Psoas muscle (tissue), 8 donors: ENCODE data around the gene TMEM121B. TPM values are rescaled to one million over a fixed set of nuclear protein-coding genes. Genes with fewer than 3 reads are reported as not detected.

Experiments used
- ATAC-seq, 4 donors: fragments of 200-7000 bp; cut with Tn5 transposase; one replicate each; pipeline ENCODE4 v1.9.1; 2020; ENCODE audit warnings: moderate library complexity in 3 of 4, mild to moderate bottlenecking in 2 of 4
- DNase-seq, 2 donors: peaks; one replicate each; pipeline ENCODE4 v3.0.0-alpha.2; 2020
- H3K27ac ChIP-seq: fragments of 200-600 bp; one replicate; pipeline ENCODE4 v1.8.0; 2022
- H3K27me3 ChIP-seq, 3 donors: fragments of 200-600 bp in 1 of 3; one replicate each; pipeline versions ENCODE4 v1.6.1 to v1.8.0; 2013 to 2022; ENCODE audit warnings: low read length in 2 of 3, mild to moderate bottlenecking in 2 of 3, moderate library complexity in 1 of 3; ENCODE audit not compliant: insufficient read depth in 3 of 3
- H3K36me3 ChIP-seq, 2 donors: fragments of 200-600 bp in 1 of 2; one replicate each; pipeline versions ENCODE4 v1.6.1 to v1.8.0; 2013 to 2022; ENCODE audit warnings: low read depth in 1 of 2, mild to moderate bottlenecking in 1 of 2, moderate library complexity in 1 of 2; ENCODE audit not compliant: insufficient read depth in 1 of 2
- H3K4me1 ChIP-seq: fragments of 200-600 bp; one replicate; pipeline ENCODE4 v1.8.0; 2022
- H3K4me3 ChIP-seq: fragments of 200-600 bp; one replicate; pipeline ENCODE4 v1.8.0; 2022; ENCODE audit warnings: mild to moderate bottlenecking
- H3K9me3 ChIP-seq: fragments of 200-600 bp; one replicate; pipeline ENCODE4 v1.8.0; 2022
- CTCF ChIP-seq: fragments of 200-600 bp; IDR thresholded peaks from one replicate; pipeline ENCODE4 v1.8.0; 2022; ENCODE audit warnings: antibody characterized with exemption
- WGBS, 3 donors: extraction: QIAGEN DNeasy Blood & Tissue Kit; methylation state at CpG; one replicate each; pipeline versions ENCODE4 v1.1.6 to v1.1.7; 2013; 5-methylcytosine and 5-hydroxymethylcytosine counted together
- intact Hi-C, 2 donors: fragments of 100-400 bp; cut with DNase I; formaldehyde crosslinking; loops; one replicate each; pipeline versions ENCODE4 v1.11.0 to v1.14.2; 2022
- polyA plus RNA-seq, 3 donors: library from polyadenylated mRNA; stranded (reverse); fragments of 200-250 nt; gene quantifications; one replicate each; pipeline ENCODE4 v1.2.3, GENCODE V29; 2013
- total RNA-seq, 4 donors: library from RNA; stranded (reverse); fragmentation: NEBNext Ultra II Directional in 2 of 4; extraction: Animal tissue kit (Norgen Biotek cat#: 25700) in 2 of 4; gene quantifications; one replicate each; pipeline versions ENCODE4 v1.2.1 to v1.2.4, GENCODE V29; 2021 to 2023
- donor health status: healthy with polysubstance abuse.
- donor health status: DM: no; HTN: no; CAD: no; lungs with moderate emphysema.
- donor health status: Bipolar disorder and iron deficiency.
- donor health status: healthy.
- donor health status: DM: yes; HTN: yes; CAD: no.
- donor health status: DM: no; HTN: no; CAD: no.
- donor health status: DM: no; HTN: no; CAD: no.
- donor health status: DM: yes; HTN: yes; CAD: no.

Gene TMEM121B
- total and polyA plus RNA-seq, 7 donors, result 0.03 to 0.80 (median 0.28) TPM

- H3K36me3 ChIP-seq, result peaks cover 0 to 47% of the 10 kb centered on the region in 2 donors
- H3K9me3 ChIP-seq, result no peaks in the 10 kb centered on the region
- no peak for ATAC-seq
- H3K27ac ChIP-seq, result no peak overlapping the region
- DNase-seq, result no peak
- no peak for TF ChIP-seq CTCF
- 78 to 82% (median 81%) methylated on average over 6 of the region's 6 CpGs for WGBS, 3 donors
- H3K4me1 ChIP-seq, result no peaks in the 10 kb centered on the region
- intact Hi-C loops, result no loop called here
- no peak overlapping the region for H3K4me3 ChIP-seq
- no peaks in the 10 kb centered on the region for H3K27me3 ChIP-seq
Measured at GRCh38 chr22:17097701-17098100, 23.5 kb downstream of the TMEM121B start.

GRCh38 chr22:17097062-17097461 lies 24.1 kb downstream of the TMEM121B start:
- Histone ChIP-seq H3K27ac (no peak overlapping the region), H3K36me3 (peaks cover 0 to 41% of the 10 kb centered on the region in 2 donors), H3K4me1 (no peaks in the 10 kb centered on the region), H3K9me3 (no peaks in the 10 kb centered on the region), H3K4me3 (no peak overlapping the region), H3K27me3 (no peaks in the 10 kb centered on the region)
- DNase-seq, result no peak
- no peak for ATAC-seq
- TF ChIP-seq CTCF, result no peak
- intact Hi-C loops, result no loop called here
- WGBS, 3 donors, result 69 to 72% (median 70%) methylated on average over 6 of the region's 6 CpGs

- no peak for ATAC-seq
- no peak overlapping the region for H3K27ac ChIP-seq
- intact Hi-C loops, result no loop called here
- TF ChIP-seq CTCF, result no peak
- no peak overlapping the region for H3K4me3 ChIP-seq
- no peaks in the 10 kb centered on the region for H3K9me3 ChIP-seq
- DNase-seq, result no peak
- H3K36me3 ChIP-seq, result peaks cover 0 to 33% of the 10 kb centered on the region in 2 donors
- no peaks in the 10 kb centered on the region for H3K27me3 ChIP-seq
- H3K4me1 ChIP-seq, result no peaks in the 10 kb centered on the region
- WGBS, 3 donors, result 91 to 96% (median 95%) methylated on average over 7 of the region's 7 CpGs
Measured at GRCh38 chr22:17096071-17096470, 25.1 kb downstream of the TMEM121B start.

- Histone ChIP-seq H3K9me3 (no peaks in the 10 kb centered on the region), H3K27me3 (no peaks in the 10 kb centered on the region), H3K4me3 (no peak overlapping the region), H3K4me1 (no peaks in the 10 kb centered on the region), H3K36me3 (peaks cover 0 to 27% of the 10 kb centered on the region in 2 donors), H3K27ac (no peak overlapping the region)
- no peak for TF ChIP-seq CTCF
- intact Hi-C loops, result no loop called here
- ATAC-seq, result no peak
- no peak for DNase-seq
- 69 to 79% (median 77%) methylated on average over 6 of the region's 6 CpGs for WGBS, 3 donors
Measured at GRCh38 chr22:17095538-17095937, 25.6 kb downstream of the TMEM121B start.

DNA sequence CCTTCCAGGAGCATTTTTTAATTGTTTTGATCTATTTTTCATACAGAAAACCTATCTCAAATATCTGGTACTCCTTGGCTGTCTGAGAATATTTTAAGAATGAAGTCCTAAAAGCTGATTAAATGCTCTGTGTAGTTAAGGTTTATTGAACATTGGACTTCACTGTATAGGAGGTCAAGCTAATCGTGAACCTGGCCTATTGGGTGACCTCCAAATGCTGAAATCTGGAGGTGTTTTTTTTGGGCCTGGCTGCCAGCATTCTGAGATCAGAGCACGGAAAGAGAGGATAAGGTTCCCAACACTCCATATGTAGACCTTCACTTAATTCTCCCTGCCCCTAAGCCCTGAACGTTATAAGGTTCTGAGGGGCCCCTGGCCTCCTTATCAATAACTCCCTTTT lies 28.1 kb downstream of the TMEM121B start:
- TF ChIP-seq CTCF, result no peak
- Histone ChIP-seq H3K36me3 (peaks cover 0 to 3% of the 10 kb centered on the region in 2 donors), H3K4me3 (no peak overlapping the region), H3K27ac (no peak overlapping the region), H3K9me3 (no peaks in the 10 kb centered on the region), H3K27me3 (no peaks in the 10 kb centered on the region), H3K4me1 (no peaks in the 10 kb centered on the region)
- 64 to 78% (median 75%) methylated on average over 3 of the region's 3 CpGs for WGBS, 3 donors
- ATAC-seq (no peak), DNase-seq (no peak)
- intact Hi-C loops, result no loop called here
